Measurements from ENCODE around the gene SENP1. TPM values are rescaled to one million over a fixed set of nuclear protein-coding genes. Genes with fewer than 3 reads are reported as not detected.

Gene SENP1
- total RNA-seq (10 to 100 TPM in 6 of 9 donors, 1 to 10 TPM in 3; 6.0 to 21.6 (median 12.9) TPM), polyA plus RNA-seq (10 to 100 TPM in 1 of 3 donors, 1 to 10 TPM in 2; 3.0 to 10.2 (median 3.8) TPM)
- long read RNA-seq, donor 1, result 0 reads
- long read RNA-seq, donor 2, result 0 reads
- long read RNA-seq, donor 3, result 0 reads
- long read RNA-seq, donor 4, partial matches to known transcripts, result 1 of 1 reads
- long read RNA-seq, donor 4, other reads (novel, unspliced or antisense), result 0 of 1 reads
- long read RNA-seq, donor 5, partial matches to known transcripts, result 1 of 5 reads
- long read RNA-seq, donor 5, other reads (novel, unspliced or antisense), result 3 of 5 reads
- long read RNA-seq, donor 6, partial matches to known transcripts, result 3 of 3 reads
- long read RNA-seq, donor 6, other reads (novel, unspliced or antisense), result 0 of 3 reads
- long read RNA-seq, donor 7, result 0 reads
- long read RNA-seq, donor 8, partial matches to known transcripts, result 70 of 77 reads
- long read RNA-seq, donor 8, other reads (novel, unspliced or antisense), result 7 of 77 reads
- long read RNA-seq, donor 9, partial matches to known transcripts, result 93 of 103 reads
- long read RNA-seq, donor 9, other reads (novel, unspliced or antisense), result 10 of 103 reads
- long read RNA-seq, donor 10, partial matches to known transcripts, result 77 of 77 reads
- long read RNA-seq, donor 10, other reads (novel, unspliced or antisense), result 0 of 77 reads

DNA sequence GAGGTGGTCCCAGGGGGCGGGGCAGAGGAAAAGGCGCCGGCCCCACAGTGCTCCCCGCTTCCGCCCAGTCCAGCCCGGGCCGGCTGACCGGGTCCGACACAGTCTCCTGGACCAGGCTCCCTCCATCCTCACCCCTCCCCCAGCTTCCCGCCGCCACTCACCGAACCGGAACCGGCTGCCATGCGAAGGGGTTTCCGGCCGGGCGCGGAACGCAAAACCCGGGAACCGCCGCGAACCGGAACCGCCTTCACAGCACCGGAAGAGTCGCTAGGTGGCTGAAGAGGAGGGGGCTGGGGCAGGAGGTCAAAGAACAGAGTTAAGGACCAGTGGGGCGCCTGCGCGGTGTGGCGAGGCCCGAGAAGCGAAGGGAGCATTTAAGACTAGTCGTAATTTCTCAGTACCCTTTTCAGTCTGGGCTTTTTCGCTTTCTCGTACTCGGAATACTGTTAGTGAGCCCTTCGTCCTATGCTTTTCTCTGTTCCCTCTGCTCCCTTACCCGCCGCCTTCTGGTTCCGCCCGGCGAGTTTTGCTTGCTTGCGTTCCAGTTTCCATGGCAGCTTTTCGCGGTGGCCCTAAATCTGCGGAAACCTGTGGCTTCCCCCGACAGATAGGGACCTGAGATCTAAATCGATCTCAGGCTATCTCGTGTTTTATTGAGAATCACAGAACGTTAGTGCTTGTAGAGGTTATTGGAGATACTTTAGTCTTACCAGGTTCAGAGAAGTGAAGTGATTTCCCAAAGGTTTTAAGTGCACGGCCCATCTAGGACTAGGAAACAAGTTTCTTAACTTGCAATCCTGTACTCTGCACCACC is at the start of gene SENP1:
TSS of gene SENP1 (minus strand) at position 213 of the 814 bp plus-strand sequence. CDS start 4,607 bp downstream, outside the sequence.
- intact Hi-C loops (cut with DNase I), result loop anchor here in 1 of 2 donors (10.0 kb wide), 1 partner anchor 59 kb away; no protein-coding TSS in a partner anchor
- TF ChIP-seq CTCF (IDR thresholded peaks at IDR 0.05), result peak in 5 of 6 experiments; percentile 31 to 66 (median 43)
- peak in 1 of 2 donors; percentile 41 for TF ChIP-seq POLR2A (IDR thresholded peaks at IDR 0.05)
- Histone ChIP-seq H3K4me1 (replicated peaks in 1 of 2) (peaks cover 7 to 18% of the 10 kb centered on the region in 2 donors), H3K9me3 (replicated peaks in 1 of 3) (no peaks in the 10 kb centered on the region), H3K27ac (peak within 1 kb of the TSS; percentile 73 to 95 (median 87)), H3K27me3 (no peaks in the 10 kb centered on the region), H3K4me3 (peak within 1 kb of the TSS; percentile 58 to 98 (median 72)), H3K36me3 (replicated peaks in 1 of 2) (no peaks in the 10 kb centered on the region)
- peak; percentile 88 to 94 (median 90) for DNase-seq
- WGBS, 4 donors, result 0 to 1% (median 1%) methylated on average over 24 to 53 of the region's 53 CpGs

DNA sequence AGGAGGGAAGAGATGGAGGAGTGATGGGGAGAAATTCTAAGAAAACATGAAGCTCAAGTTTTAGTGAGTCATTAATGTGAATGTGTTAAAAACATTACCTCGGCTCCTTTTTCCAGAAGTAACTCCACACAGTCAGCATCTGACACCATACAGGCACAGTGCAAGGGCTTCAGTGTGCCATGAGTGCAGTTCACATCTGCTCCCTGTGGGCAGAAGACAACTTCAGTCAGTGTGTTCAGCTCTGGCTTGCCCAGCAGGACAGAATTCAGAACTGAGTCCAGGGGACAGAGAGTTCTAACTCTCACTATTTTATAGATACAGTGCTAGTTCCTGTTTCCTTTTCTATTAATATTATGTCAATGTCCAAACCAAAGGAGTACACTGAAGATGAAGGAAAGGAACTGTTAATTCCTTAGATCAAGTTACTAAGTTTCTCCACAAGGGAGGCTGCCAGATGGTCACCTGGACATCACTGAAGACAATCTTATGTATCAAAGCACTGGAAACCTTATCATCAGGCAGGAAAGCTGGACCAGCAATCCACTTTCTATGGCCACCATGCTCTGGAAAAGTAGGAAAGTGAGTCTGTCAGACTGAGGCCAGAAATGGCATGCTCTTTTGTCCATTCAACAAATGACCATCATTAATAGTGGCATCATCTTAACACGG is 45.4 kb upstream of the SENP1 start:
- WGBS, 4 donors, result 61 to 96% (median 93%) methylated on average over 2 of the region's 2 CpGs

DNA sequence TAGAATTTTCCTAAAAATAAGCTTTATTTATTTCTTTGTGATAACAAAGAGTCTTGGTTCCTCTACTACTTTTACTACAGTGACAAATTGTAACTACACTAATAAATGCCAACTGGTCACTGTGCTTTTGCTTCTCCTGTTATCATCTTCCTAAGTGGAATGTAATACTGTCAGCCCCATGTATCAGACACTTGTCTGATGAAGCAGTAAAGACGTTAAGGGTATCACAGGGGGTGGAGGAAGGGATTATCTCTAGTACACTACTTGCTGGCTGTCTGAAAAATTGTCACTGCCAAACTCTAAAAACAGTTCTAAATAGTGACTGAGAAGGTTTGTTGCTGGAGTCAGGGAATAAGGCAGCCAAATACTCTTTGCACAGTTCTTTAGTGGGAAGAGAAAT is 40.1 kb upstream of the SENP1 start:
- peaks cover 0 to 94% of the 10 kb centered on the region in 2 donors for H3K36me3 ChIP-seq (replicated peaks in 1 of 2)
- WGBS, 4 donors, result 13 to 36% (median 25%) methylated on average over 1 of the region's 1 CpG
- TF ChIP-seq CTCF (IDR thresholded peaks at IDR 0.05), result no peak
- no peak for TF ChIP-seq POLR2A (IDR thresholded peaks at IDR 0.05)
- H3K4me1 ChIP-seq (replicated peaks in 1 of 2), result no peaks in the 10 kb centered on the region
- H3K4me3 ChIP-seq, result no peak overlapping the region
- no peaks in the 10 kb centered on the region for H3K27me3 ChIP-seq
- DNase-seq, result no peak
- no peaks in the 10 kb centered on the region for H3K9me3 ChIP-seq (replicated peaks in 1 of 3)
- intact Hi-C loops (cut with DNase I), result no loop called here
- H3K27ac ChIP-seq, result peak overlapping the region in 2 of 5 donors; percentile 6

More for the DNA sequence above, 45.4 kb upstream of the SENP1 start:
- intact Hi-C loops (cut with DNase I), result no loop called here
- no peak for DNase-seq
- no peaks in the 10 kb centered on the region for H3K27me3 ChIP-seq
- H3K9me3 ChIP-seq (replicated peaks in 1 of 3), result no peaks in the 10 kb centered on the region
- no peak overlapping the region for H3K4me3 ChIP-seq
- H3K4me1 ChIP-seq (replicated peaks in 1 of 2), result peaks cover 6 to 17% of the 10 kb centered on the region in 2 donors
- H3K27ac ChIP-seq, result peak overlapping the region in 3 of 5 donors; percentile 64 to 78 (median 73)
- no peak for TF ChIP-seq CTCF (IDR thresholded peaks at IDR 0.05)
- no peak for TF ChIP-seq POLR2A (IDR thresholded peaks at IDR 0.05)
- H3K36me3 ChIP-seq (replicated peaks in 1 of 2), result peaks cover 0 to 67% of the 10 kb centered on the region in 2 donors

Data from adrenal gland (tissue), 19 donors.